SU-DHL-6 (cell line): ENCODE data around the gene BFAR.
"Not testable (repeated sequence)": the region's sequence is repeated elsewhere in the genome, so short reads cannot be mapped to it uniquely, and the experiment has no call there.

Experiments
- H2AFZ ChIP-seq: fragments of 200-600 bp; sonication (generic); 2 replicates; pipeline ENCODE4 v1.6.1; 2014; ENCODE audit warnings: low read depth, mild to moderate bottlenecking, moderate library complexity, mixed read lengths, antibody characterized with exemption, low read length; ENCODE audit not compliant: severe bottlenecking
- H3F3A ChIP-seq: fragments of 200-600 bp; shearing (Covaris generic); 2 replicates; pipeline ENCODE4 v1.6.0; 2016; ENCODE audit warnings: antibody characterized with exemption, mild to moderate bottlenecking; ENCODE audit not compliant: insufficient read depth
- H3K27ac ChIP-seq: fragments of 200-600 bp; sonication (generic); 2 replicates; pipeline ENCODE4 v1.5.1; 2016; ENCODE audit warnings: low read depth, mild to moderate bottlenecking, low read length, moderate library complexity, mixed read lengths
- H3K27me3 ChIP-seq: fragments of 200-600 bp; sonication (generic), shearing (Covaris generic); 2 replicates; pipeline ENCODE4 v1.6.0; 2014; ENCODE audit warnings: mild to moderate bottlenecking, low read length
- H3K36me3 ChIP-seq: fragments of 200-600 bp; sonication (generic); 2 replicates; pipeline ENCODE4 v1.6.1; 2014; ENCODE audit warnings: mild to moderate bottlenecking, low read length, mixed read lengths
- H3K4me2 ChIP-seq: fragments of 300-600, 200-600 bp; shearing (Covaris generic), sonication (generic); 2 replicates; pipeline ENCODE4 v1.6.0; 2014; ENCODE audit warnings: low read length, low read depth, mild to moderate bottlenecking; ENCODE audit not compliant: poor library complexity, severe bottlenecking
- H3K4me3 ChIP-seq: fragments of 200-600 bp; sonication (generic); 2 replicates; pipeline ENCODE4 v1.5.1; 2014; ENCODE audit warnings: antibody characterized with exemption, low read length, mild to moderate bottlenecking, mixed read lengths; ENCODE audit not compliant: insufficient read depth, poor library complexity, severe bottlenecking
- H3K79me2 ChIP-seq: fragments of 200-600 bp; sonication (generic); 2 replicates; pipeline ENCODE4 v1.6.1; 2014; ENCODE audit warnings: mild to moderate bottlenecking, low read length, moderate library complexity; ENCODE audit not compliant: insufficient read depth
- H3K9ac ChIP-seq: fragments of 200-600 bp; sonication (generic); 2 replicates; pipeline ENCODE4 v1.7.0; 2014; ENCODE audit warnings: mild to moderate bottlenecking, low read length
- H3K9me2 ChIP-seq: fragments of 200-600 bp; sonication (generic); replicated peaks from 2 replicates; pipeline ENCODE4 v1.6.1; 2014; ENCODE audit warnings: low read length; ENCODE audit not compliant: insufficient read depth
- H3K9me3 ChIP-seq: fragments of 200-600 bp; sonication (generic); 2 replicates; pipeline ENCODE4 v1.6.1; 2014; ENCODE audit warnings: low read length, mixed read lengths; ENCODE audit not compliant: insufficient read depth
- H4K20me1 ChIP-seq: fragments of 200-600 bp; sonication (generic); 2 replicates; pipeline ENCODE4 v1.6.1; 2014; ENCODE audit warnings: low read depth, mild to moderate bottlenecking, antibody characterized with exemption, low read length, moderate library complexity, mixed read lengths

The BFAR gene

DNA sequence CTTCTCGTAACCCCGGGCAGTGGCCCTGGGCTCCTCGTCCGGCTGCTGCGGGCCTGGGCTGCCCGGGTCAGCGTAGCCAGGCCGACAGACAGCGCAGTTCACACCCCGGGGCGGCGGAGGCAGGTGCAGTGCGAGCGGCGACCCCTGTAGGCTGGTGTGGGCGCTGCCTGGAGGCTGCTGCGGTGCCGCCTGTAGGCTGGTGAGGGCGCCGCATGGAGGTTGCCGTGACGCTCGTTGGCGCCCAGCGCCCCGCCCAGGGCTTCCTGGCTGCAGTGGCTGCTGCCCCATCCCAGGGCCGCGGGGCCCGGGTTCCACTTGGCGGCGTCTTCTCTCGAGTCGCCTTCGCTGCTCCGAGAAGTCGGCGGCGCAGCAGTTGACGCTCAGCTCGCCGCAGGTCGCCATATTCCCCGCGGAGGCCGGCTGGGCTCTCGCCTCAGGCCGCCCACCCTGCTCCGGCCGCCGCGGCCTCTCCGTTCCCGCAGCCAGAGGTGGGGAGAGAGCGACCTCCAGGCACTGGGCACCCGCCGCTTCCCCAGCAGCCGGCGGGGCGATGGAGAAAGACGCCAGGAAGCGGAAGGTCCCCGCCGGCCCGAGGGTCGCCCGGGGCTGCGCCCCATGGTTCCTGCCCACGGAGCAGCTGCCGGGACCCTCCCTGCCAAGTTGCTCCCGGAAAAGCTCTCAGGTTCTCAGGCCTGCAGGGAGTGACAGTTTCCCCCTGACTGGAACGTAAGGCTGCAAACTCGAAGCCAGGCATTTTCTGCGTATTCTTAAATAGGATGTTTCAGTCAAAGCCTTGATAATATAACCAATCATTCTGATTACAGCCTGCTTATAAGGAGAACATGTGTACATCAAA, 70.6 kb downstream of the BFAR start, which contains the start of gene NPIPA3:
Gene NPIPA3, plus strand, starts transcription at position 256 of the 856 bp plus-strand sequence. CDS start 5,533 bp downstream, outside the sequence.
- not testable (repeated sequence) for H3K9ac ChIP-seq, H3K36me3 ChIP-seq, H2AFZ ChIP-seq, H3K79me2 ChIP-seq, H3K9me3 ChIP-seq, H4K20me1 ChIP-seq, H3F3A ChIP-seq, H3K4me3 ChIP-seq, H3K27ac ChIP-seq, H3K9me2 ChIP-seq, H3K27me3 ChIP-seq, H3K4me2 ChIP-seq
